Spleen (tissue), 11 donors: ENCODE measurements around the gene PTPRG. TPM values are rescaled to one million over a fixed set of nuclear protein-coding genes. Genes with fewer than 3 reads are reported as not detected.

Experiments
- DNase-seq: peaks from one replicate; pipeline ENCODE4 v3.0.0-alpha.2; 2020
- H3K27ac ChIP-seq, 8 donors: fragments of 200-600 bp; sonication (generic) in 7 of 8; 1 replicate in 4 of 8; 2 replicates in 4 of 8; pipeline versions ENCODE4 v1.5.0 to v1.8.0; 2016 to 2021; ENCODE audit warnings: inconsistent platforms in 4 of 8, mild to moderate bottlenecking in 4 of 8, moderate library complexity in 1 of 8
- H3K27me3 ChIP-seq, 7 donors: fragments of 200-600 bp; sonication (generic) in 6 of 7; replicated peaks in 1 of 7; 1 replicate in 4 of 7; 2 replicates in 3 of 7; pipeline versions ENCODE4 v1.5.0 to v1.8.0; 2016 to 2021; ENCODE audit warnings: inconsistent platforms in 3 of 7, mild to moderate bottlenecking in 1 of 7
- H3K36me3 ChIP-seq, 6 donors: fragments of 200-600 bp; sonication (generic) in 5 of 6; 1 replicate in 4 of 6; 2 replicates in 2 of 6; pipeline versions ENCODE4 v1.5.0 to v1.8.0; 2016 to 2021; ENCODE audit warnings: inconsistent platforms in 2 of 6
- H3K4me1 ChIP-seq, 6 donors: fragments of 200-600 bp; sonication (generic) in 5 of 6; 1 replicate in 3 of 6; 2 replicates in 3 of 6; pipeline versions ENCODE4 v1.5.0 to v1.8.0; 2016 to 2021; ENCODE audit warnings: inconsistent platforms in 3 of 6
- H3K4me3 ChIP-seq, 8 donors: fragments of 200-600 bp; sonication (generic) in 7 of 8; 1 replicate in 4 of 8; 2 replicates in 4 of 8; pipeline versions ENCODE4 v1.5.0 to v1.8.0; 2016 to 2021; ENCODE audit warnings: inconsistent platforms in 4 of 8, mild to moderate bottlenecking in 4 of 8, moderate library complexity in 2 of 8
- H3K9me3 ChIP-seq, 8 donors: fragments of 200-600 bp; sonication (generic) in 7 of 8; 1 replicate in 4 of 8; 2 replicates in 4 of 8; pipeline versions ENCODE4 v1.5.0 to v1.8.0; 2016 to 2021; ENCODE audit warnings: inconsistent platforms in 4 of 8
- POLR2A ChIP-seq, 3 donors: fragments of 450-650 bp; IDR thresholded peaks; one replicate each; pipeline ENCODE4 v1.5.1; 2017; ENCODE audit warnings: antibody characterized with exemption in 3 of 3, mild to moderate bottlenecking in 1 of 3
- POLR2AphosphoS5 ChIP-seq, 3 donors: sonication (generic); formaldehyde crosslinking; IDR thresholded peaks; one replicate each; pipeline ENCODE4 v1.5.1; 2017; ENCODE audit warnings: antibody characterized with exemption in 3 of 3
- WGBS, 5 donors: extraction: QIAGEN DNeasy Blood & Tissue Kit in 3 of 5; methylation state at CpG; one replicate each; pipeline versions ENCODE4 v1.1.5 to v1.1.7; 2013 to 2018; 5-methylcytosine and 5-hydroxymethylcytosine counted together
- intact Hi-C: fragments of 100-400 bp; cut with DNase I; formaldehyde crosslinking; loops from one replicate; pipeline ENCODE4 v1.15.0; 2023; ENCODE audit warnings: low total_unique reads
- polyA plus RNA-seq, 3 donors: library from polyadenylated mRNA; stranded (reverse); fragments of 200-250 nt; gene quantifications; one replicate each; pipeline ENCODE4 v1.2.1, GENCODE V29; 2013
- total RNA-seq, 7 donors: library from RNA; depleted of rRNA in 3 of 7; stranded (reverse); fragments of >200 nt in 3 of 7; fragmentation: NEBNext Ultra II Directional in 4 of 7; extraction: Animal tissue kit (Norgen Biotek cat#: 25700) in 4 of 7; gene quantifications; one replicate each; pipeline versions ENCODE4 v1.1.0 to v1.2.1, GENCODE V29; 2016 to 2021
- TF ChIP-seq, protein P1 (sequence below), 11 experiments: fragments of 200-600 bp in 7 of 11; fragments of 450-650 bp in 4 of 11; sonication (generic) in 4 of 11; IDR thresholded peaks in 8 of 11; conservative IDR thresholded peaks in 3 of 11; 1 replicate in 7 of 11; 2 replicates in 4 of 11; pipeline versions ENCODE4 v1.4.0 to v1.8.0; 2016 to 2021; ENCODE audit warnings: antibody characterized with exemption in 11 of 11, inconsistent platforms in 4 of 11, mild to moderate bottlenecking in 1 of 11
- donor health status: healthy with polysubstance abuse.
- donor health status: DM: no; HTN: no; CAD: no; lungs with moderate emphysema.
- donor health status: DM: no; HTN: no; CAD: no.
- donor health status: Bipolar disorder and iron deficiency.
- donor health status: healthy.
- donor health status: DM: no; HTN: no; CAD: no.
- donor health status: DM: yes; HTN: yes; CAD: no.

The PTPRG gene
- total and polyA plus RNA-seq, 10 donors: 0.89 to 77.0 (median 34.5) TPM

GRCh38 chr3:61940236-61940635, 378.9 kb downstream of the PTPRG start:
- no peak overlapping the region for H3K27ac ChIP-seq
- no peak overlapping the region for H3K4me3 ChIP-seq
- no peaks in the 10 kb centered on the region for H3K36me3 ChIP-seq
- H3K9me3 ChIP-seq: peaks cover 0 to 5% (median 0%) of the 10 kb centered on the region in 8 donors
- intact Hi-C loops: no loop called here
- WGBS, 5 donors: 93 to 97% (median 94%) methylated on average over 2 of the region's 2 CpGs
- TF ChIP-seq POLR2AphosphoS5 (IDR thresholded peaks at IDR 0.05) (no peak), POLR2A (IDR thresholded peaks at IDR 0.05) (no peak)
- TF ChIP-seq, protein P1, sequence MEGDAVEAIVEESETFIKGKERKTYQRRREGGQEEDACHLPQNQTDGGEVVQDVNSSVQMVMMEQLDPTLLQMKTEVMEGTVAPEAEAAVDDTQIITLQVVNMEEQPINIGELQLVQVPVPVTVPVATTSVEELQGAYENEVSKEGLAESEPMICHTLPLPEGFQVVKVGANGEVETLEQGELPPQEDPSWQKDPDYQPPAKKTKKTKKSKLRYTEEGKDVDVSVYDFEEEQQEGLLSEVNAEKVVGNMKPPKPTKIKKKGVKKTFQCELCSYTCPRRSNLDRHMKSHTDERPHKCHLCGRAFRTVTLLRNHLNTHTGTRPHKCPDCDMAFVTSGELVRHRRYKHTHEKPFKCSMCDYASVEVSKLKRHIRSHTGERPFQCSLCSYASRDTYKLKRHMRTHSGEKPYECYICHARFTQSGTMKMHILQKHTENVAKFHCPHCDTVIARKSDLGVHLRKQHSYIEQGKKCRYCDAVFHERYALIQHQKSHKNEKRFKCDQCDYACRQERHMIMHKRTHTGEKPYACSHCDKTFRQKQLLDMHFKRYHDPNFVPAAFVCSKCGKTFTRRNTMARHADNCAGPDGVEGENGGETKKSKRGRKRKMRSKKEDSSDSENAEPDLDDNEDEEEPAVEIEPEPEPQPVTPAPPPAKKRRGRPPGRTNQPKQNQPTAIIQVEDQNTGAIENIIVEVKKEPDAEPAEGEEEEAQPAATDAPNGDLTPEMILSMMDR (IDR thresholded peaks at IDR 0.05 in 8 of 11, conservative IDR thresholded peaks at IDR 0.05 in 3 of 11): no peak
- DNase-seq: no peak
- no peaks in the 10 kb centered on the region for H3K27me3 ChIP-seq
- H3K4me1 ChIP-seq: no peaks in the 10 kb centered on the region

DNA sequence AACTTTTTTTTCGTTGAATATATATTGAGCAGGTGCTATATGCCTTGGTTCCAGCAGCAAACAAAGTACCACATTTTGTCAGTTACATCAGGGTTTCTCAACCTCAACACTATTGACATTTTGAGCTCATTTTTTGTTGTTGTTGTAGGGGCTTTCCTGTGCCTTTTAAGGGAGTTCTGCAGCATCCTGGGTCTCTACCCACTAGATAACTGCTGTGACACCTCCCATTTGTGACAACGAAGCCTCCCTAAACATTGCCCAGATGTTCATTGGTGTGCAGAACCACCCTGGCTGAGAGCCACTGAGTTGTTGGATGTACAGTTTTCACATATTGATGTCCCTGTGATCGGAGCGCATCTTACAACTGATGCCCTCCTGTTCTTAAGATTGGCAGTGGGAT, 382.6 kb downstream of the PTPRG start:
- no peaks in the 10 kb centered on the region for H3K27me3 ChIP-seq
- H3K9me3 ChIP-seq: peaks cover 0 to 5% (median 0%) of the 10 kb centered on the region in 8 donors
- no peak for DNase-seq
- intact Hi-C loops: no loop called here
- no peaks in the 10 kb centered on the region for H3K4me1 ChIP-seq
- H3K27ac ChIP-seq: no peak overlapping the region
- WGBS, 5 donors: 86 to 89% (median 88%) methylated on average over 4 of the region's 4 CpGs
- H3K36me3 ChIP-seq: no peaks in the 10 kb centered on the region
- H3K4me3 ChIP-seq: no peak overlapping the region
- TF ChIP-seq POLR2A (IDR thresholded peaks at IDR 0.05) (no peak), POLR2AphosphoS5 (IDR thresholded peaks at IDR 0.05) (no peak)
- TF ChIP-seq, protein P1 (IDR thresholded peaks at IDR 0.05 in 8 of 11, conservative IDR thresholded peaks at IDR 0.05 in 3 of 11): no peak

GRCh38 chr3:61944726-61945125, 383.4 kb downstream of the PTPRG start:
- H3K4me1 ChIP-seq: no peaks in the 10 kb centered on the region
- 82 to 89% (median 86%) methylated on average over 6 of the region's 6 CpGs for WGBS, 5 donors
- intact Hi-C loops: no loop called here
- no peak overlapping the region for H3K4me3 ChIP-seq
- no peak for TF ChIP-seq POLR2A (IDR thresholded peaks at IDR 0.05)
- TF ChIP-seq, protein P1 (IDR thresholded peaks at IDR 0.05 in 8 of 11, conservative IDR thresholded peaks at IDR 0.05 in 3 of 11): no peak
- no peak for TF ChIP-seq POLR2AphosphoS5 (IDR thresholded peaks at IDR 0.05)
- no peak for DNase-seq
- no peaks in the 10 kb centered on the region for H3K36me3 ChIP-seq
- no peak overlapping the region for H3K27ac ChIP-seq
- H3K9me3 ChIP-seq: peaks cover 0 to 5% (median 0%) of the 10 kb centered on the region in 8 donors
- no peaks in the 10 kb centered on the region for H3K27me3 ChIP-seq

DNA sequence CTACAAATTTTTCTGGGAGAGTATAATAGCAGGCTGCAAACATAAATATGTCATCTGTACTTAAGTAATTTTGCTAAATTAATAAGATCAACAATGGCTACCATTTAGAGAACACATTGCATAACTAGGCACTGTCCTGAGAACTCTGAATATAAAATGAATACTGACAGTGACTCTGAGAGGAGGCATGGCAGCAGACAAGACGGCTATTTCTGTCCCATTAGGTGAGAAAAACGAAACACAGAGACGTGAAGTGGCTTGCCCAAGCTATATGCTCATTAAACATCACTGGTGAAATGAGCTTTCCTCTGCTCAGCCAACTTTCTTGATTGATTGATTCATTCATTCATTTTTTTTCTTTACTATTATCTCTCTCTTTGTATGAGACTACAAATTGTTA, 384.3 kb downstream of the PTPRG start:
- Histone ChIP-seq H3K4me1 (no peaks in the 10 kb centered on the region), H3K9me3 (peaks cover 0 to 5% (median 0%) of the 10 kb centered on the region in 8 donors), H3K36me3 (no peaks in the 10 kb centered on the region), H3K27me3 (no peaks in the 10 kb centered on the region), H3K4me3 (no peak overlapping the region), H3K27ac (no peak overlapping the region)
- 53 to 91% (median 59%) methylated on average over 3 of the region's 3 CpGs for WGBS, 5 donors
- TF ChIP-seq, protein P1 (IDR thresholded peaks at IDR 0.05 in 8 of 11, conservative IDR thresholded peaks at IDR 0.05 in 3 of 11): no peak
- TF ChIP-seq POLR2A (IDR thresholded peaks at IDR 0.05) (no peak), POLR2AphosphoS5 (IDR thresholded peaks at IDR 0.05) (no peak)
- intact Hi-C loops: no loop called here
- DNase-seq: no peak
